ENCODE results near the gene EHHADH. TPM values are rescaled to one million over a fixed set of nuclear protein-coding genes. Genes with fewer than 3 reads are reported as not detected.
"Not testable (repeated sequence)": the region's sequence is repeated elsewhere in the genome, so short reads cannot be mapped to it uniquely, and the experiment has no call there.

The EHHADH gene
- total RNA-seq: 323 TPM

DNA sequence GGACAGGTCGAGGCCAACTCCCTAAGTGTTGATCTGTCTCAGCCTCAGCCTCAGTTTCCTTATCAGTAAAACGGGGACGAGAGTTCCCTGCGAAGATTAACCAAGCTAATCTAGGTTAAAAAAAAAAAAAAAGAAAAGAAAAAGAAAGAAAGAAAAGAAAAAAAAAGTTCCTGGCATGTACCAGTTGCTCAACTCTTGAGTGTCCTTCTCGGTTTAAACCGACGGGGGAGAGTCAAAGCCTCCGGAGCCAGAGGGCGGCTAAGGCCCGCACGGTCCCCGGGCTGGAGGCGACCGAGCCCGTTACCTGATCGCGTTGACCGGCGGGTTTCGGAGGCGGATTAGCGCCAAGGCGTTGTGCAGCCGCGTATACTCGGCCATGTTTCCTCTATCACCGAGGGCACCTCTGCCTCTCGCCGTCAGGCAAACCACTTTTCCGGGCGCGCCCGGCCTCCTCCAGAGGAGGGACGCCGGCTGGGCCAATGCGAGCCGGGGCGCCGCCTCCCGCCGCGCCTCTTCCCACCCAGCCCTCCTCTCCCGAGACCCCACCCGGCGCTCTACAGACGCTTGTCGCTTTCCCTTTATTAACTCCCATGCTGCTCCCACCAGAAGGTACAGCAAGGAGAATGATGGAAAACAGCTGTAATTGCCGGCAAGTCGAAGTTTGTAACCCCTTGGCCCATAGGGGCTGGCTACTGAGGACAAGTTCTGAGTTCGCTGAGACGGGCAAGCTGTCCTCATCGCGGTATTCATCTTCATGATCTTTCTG, at the start of gene EHHADH:
TSS of gene EHHADH (minus strand) at position 405 of the 766 bp plus-strand sequence. CDS start at position 378, 27 bp downstream.
- ATAC-seq (peak; percentile 94), DNase-seq (ENCODE audit: low spot score) (peak; percentile 92)

GRCh38 chr3:185299918-185300426, 46.1 kb upstream of the EHHADH start:
- ATAC-seq; DNase-seq (ENCODE audit: low spot score): not testable (repeated sequence)

- no peak for ATAC-seq
- DNase-seq (ENCODE audit: low spot score): no peak
These were observed 44.0 kb upstream of the EHHADH start for GRCh38 chr3:185297867-185298266.

- no peak for ATAC-seq
These were observed 38.4 kb upstream of the EHHADH start for GRCh38 chr3:185292238-185292637.

GRCh38 chr3:185290266-185290665, 36.4 kb upstream of the EHHADH start:
- DNase-seq (ENCODE audit: low spot score): no peak
- no peak for ATAC-seq

More at GRCh38 chr3:185292238-185292637, 38.4 kb upstream of the EHHADH start:
- DNase-seq (ENCODE audit: low spot score): no peak

- ATAC-seq: no peak
- no peak for DNase-seq (ENCODE audit: low spot score)
These were observed 29.6 kb upstream of the EHHADH start for GRCh38 chr3:185283374-185283935.

DNA sequence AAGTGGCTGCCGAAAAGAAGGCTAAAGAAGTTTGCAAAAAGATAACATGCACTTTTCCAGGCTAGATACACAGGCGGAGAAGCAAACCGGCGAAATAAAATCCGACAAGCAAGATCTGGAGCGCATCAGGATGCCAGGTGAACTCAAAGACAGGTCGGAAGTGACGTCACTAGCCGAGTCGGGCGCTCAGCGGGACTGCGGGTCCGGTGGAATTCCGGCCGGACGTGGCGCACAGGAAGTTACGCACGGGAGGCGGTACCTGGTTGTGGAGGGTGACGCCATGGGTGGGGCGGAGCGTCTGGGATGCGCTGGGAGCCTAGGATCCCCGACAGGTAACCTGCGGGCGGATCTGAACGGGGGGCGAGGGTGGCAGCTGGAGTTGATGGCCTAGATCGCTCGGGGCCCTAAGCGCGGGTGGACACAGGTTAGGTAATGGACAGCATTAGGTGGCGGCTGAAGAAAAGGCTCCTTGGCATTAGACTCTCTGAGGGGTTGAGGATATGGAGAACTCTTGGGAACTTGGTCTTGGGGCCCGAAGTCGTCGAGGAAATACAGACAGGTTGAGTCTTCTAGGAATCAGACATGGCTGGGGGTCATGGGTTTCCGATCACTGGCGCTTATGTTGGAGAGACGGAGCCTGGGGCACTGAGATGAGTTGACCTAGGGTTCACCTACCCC, 29.0 kb upstream of the EHHADH start:
- DNase-seq (ENCODE audit: low spot score) (peak; percentile 98), ATAC-seq (peak; percentile 99)

DNA sequence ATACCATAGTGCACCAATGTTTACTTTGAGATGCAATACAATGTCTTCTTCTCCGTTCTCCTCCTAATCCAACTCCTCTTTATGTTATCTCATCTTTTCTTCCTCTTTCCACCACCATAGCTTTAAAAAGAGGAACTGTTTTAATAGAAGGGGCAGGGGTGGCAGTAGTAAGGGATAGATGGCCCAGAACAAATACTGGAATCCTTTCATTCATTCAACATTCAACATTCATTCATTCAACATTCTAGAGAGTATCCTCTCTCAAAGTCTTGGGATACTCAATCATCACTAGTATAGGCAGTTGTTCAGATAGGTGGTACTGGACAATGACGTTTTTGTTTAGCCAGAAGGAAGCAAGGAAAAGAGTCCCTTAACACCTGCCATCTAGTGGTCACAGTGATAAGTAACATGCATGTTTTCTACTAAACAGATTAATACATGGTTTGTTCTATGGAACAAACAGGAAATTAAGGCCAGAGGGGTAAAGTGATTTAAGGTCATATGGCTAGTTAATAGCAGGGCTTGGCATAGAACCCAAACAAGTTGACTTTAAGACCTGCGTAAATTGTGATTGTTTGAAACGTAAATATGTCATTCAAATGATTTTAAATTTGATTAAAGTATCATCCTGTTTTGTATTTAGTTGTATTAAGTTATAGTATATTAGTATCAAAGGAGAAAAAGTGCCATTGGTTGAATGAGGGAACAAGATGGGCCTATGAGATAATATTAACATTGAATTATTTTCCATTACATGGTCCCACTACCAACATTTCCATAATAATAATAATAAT, 26.9 kb upstream of the EHHADH start:
- ATAC-seq (peak; percentile 57), DNase-seq (ENCODE audit: low spot score) (no peak)

DNA sequence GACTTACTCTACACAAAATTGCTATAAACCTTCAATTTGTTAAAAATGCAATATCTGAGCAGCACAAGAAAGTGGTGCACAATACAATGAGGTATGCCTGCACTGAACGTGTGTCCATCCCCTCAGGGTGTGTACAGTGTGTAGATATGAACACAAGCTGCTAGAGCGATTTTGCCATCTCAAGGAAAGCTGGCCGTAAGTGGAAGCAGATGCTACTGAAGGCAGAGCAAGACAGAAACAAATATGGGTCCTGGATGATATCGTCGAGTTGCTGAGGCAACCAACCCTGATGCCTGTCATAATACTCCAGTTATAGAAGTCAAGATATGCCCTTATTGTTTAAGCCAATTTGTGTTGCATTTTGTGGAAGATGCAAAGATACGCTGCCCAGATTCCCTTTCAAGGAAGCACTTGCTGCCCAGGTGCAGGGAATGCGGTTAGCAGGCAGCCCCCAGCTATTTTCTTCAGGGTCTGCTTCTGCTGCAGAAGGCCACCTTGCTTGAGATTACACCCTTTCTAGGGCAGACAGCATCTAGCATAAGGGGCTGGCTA, 25.8 kb upstream of the EHHADH start:
- no peak for DNase-seq (ENCODE audit: low spot score)
- no peak for ATAC-seq

DNA sequence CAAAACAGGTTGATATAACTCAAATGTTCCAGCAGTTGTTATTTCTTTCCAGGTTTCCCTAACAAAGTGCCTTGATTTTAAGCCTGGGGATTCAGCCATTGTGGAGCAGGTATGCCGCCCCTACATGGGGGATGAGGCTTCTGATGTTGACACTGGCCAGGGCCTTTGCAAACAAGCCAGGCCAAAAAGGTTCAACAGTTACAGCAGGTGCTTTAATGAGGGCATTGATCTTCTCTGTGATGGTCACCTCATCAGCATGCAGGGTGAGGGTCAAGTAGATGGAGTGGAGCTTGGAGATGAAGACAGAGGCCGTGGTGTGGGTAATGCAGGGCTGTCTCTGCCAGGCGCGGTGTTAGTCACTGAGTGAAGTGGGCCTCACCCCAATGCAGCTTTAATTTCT, 22.6 kb upstream of the EHHADH start:
- ATAC-seq (no peak), DNase-seq (ENCODE audit: low spot score) (no peak)

DNA sequence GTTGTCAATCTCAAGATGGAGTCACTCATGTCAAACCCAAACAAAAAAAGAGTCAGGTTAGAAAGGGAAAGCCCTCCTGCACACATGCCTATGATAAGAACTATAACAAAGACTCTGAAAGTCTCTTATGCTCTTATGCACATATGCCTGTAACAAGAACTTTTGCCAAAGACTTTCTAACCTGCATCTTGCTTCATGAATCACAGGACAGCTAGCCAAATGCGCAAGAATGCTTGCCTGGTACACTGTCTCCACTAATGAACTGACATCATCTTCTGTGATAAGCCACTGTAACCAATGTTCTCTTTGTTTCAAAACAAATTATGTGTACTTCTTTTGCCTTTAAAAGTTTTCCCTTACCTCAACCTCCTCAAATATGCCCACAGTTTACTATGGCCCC, 18.2 kb upstream of the EHHADH start:
- no peak for ATAC-seq
- no peak for DNase-seq (ENCODE audit: low spot score)

GRCh38 chr3:185270956-185271332, 17.1 kb upstream of the EHHADH start:
- DNase-seq (ENCODE audit: low spot score) (no peak), ATAC-seq (no peak)

DNA sequence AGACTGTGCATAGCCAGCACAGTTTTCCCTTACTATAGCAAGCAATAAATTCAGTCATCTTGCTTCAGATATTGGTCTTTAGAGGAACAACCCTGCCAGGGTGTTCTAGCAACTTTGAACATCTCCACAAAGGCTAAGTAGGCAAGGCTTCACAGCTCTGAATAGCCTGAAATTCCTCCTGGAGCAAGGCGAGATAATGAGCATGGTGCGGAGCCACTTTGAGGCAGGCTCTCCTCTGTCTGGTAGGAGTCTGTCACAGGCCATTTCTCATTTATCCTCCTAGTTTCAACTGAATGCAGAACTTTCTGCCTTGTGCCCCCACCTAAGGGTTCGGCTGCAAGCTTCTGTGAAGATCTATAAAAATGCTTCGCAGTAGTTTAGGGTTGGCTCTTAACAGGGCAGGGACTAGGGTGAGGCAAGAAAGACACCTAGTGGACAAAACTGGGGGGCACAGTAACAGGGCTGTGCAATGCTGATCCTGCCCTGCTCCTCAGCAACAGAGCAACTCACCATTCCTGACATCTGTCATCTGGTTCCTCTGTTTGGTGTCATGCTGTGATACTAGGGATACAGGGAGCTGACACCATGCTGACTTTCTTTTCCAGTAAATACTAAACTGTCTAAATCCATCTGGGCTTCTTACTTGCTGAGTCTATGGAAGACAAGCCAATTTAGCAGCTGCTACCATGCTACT, 16.6 kb upstream of the EHHADH start:
- ATAC-seq (peak; percentile 100), DNase-seq (ENCODE audit: low spot score) (peak; percentile 59)

DNA sequence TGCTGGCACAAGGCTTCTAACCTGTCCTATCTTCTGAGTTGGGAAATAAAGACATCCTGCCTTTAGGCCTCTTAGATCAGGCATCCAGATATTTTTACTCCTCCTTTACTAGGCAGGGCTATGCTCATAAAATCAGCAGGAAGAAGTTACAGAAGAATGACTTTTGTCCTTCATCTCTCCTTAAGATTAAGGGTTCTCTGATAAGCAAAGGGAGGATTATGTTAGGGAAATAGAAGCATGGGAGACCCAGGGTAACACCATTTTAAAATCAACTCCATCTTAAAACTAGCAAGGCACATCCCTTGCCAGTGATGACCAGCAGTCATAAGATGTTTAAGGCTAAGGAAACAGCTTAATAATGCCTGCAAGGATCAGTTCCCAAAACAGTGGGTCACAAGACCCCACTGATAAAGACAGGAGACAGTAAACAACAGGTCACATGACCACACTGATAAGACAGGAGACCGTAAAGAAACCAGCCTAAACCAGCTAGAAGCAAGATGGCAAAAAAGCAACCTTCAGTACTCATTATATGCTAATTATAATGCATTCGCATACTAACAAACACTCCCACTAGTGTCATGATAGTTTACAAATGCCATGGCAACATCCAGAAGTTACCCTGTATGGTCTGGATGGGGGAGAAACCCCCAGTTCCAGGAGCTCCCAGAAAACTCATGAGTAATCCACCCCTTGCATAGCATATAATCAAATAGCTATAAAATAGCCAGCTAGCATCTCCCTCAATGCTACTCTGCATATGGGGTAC, 14.5 kb upstream of the EHHADH start:
- ATAC-seq: no peak
- no peak for DNase-seq (ENCODE audit: low spot score)

DNA sequence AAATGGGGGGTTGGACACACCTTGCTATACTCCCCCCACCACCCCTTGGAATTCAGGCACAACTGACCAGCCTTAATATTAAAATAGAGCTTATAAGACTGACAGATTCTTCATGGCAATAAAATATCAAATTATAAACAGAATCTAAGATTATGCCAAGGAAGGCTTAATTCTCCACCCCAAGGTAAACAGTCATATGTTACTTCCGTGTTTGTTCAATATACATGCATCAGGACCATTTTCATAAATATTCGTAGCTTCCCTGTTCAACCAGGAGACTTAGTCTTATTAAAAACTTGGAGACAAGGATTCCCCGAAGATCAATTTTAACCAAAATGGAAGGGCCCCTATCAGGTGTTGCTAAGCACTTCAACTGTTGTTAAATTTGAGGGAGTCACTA, 13.3 kb upstream of the EHHADH start:
- no peak for ATAC-seq

DNA sequence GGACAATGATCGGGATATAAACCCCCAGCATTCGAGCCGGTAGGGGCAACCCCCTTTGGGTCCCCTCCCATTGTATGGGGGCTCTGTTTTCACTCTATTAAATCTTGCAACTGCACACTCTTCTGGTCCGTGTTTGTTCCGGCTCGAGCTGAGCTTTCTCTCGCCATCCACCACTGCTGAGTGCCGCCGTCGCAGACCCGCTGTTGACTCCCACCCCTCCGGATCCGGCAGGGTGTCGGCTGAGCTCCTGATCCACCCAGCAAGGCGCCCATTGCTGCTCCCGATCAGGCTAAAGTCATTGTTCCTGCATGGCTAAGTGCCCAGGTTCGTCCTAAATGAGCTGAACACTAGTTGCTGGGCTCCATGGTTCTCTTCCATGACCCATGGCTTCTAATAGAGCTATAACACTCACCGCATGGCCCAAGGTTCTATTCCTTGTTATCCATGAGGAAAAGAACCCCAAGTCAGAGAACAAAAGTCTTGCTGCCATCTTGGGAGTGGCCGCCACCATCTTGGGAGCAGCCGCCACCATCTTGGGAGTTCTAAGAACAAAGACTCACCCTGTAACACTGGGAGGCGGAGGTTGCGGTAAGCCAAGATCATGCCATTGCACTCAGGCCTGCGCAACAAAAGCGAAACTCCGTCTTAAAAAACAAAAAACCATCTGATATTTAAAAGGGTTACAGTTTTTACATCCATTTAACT, 11.2 kb upstream of the EHHADH start:
- DNase-seq (ENCODE audit: low spot score) (no peak), ATAC-seq (no peak)

More for the DNA sequence above, 13.3 kb upstream of the EHHADH start:
- DNase-seq (ENCODE audit: low spot score): no peak

DNA sequence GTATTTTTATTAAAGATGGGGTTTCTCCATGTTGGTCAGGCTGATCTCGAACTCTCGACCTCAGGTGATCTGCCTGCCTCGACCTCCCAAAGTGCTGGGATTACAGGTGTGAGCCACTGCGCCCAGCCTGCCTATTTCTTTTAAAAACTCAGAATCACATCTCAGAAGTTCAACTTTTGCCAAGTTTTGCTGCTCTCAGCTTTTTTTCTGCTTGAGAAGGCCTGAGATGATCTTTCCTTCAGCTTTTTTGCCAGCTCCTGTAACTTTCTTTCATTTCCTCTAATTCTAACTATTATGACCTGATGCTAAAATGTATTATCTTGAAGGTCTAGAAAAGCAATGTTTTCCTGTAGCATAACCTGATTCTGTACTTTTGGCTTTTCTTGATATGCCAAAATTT, 9.6 kb upstream of the EHHADH start:
- no peak for ATAC-seq
- DNase-seq (ENCODE audit: low spot score): no peak

GRCh38 chr3:185257334-185257733, 3.5 kb upstream of the EHHADH start:
- ATAC-seq (no peak), DNase-seq (ENCODE audit: low spot score) (no peak)

DNA sequence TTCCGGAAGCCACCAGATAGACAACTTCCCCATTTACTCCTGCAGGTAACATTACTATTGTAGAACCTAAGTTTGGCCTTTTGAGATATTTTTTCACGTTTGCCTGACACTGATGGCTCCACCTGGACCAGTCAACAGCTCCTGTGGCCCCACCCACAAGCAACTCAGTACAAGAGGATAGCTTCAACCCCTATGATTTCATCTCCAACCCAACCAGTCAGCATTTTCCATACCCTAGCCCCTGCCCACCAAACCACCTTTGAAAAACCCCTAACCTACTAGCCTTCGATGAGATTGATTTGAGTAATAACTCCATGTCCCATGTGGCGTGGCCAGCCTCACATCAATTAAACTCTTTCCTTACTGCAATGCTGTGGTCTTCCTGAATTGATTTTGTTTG, 950 bp upstream of the EHHADH start:
- DNase-seq (ENCODE audit: low spot score): no peak
- ATAC-seq: no peak
